Measurements from ENCODE around the gene SNTA1. TPM values are rescaled to one million over a fixed set of nuclear protein-coding genes. Genes with fewer than 3 reads are reported as not detected.
A peak's percentile ranks its signal among the peaks of the same experiment; 100 is the strongest.

The SNTA1 gene
- total and polyA plus RNA-seq, 9 of the 15 experiments (the other 6 are each of a cell fraction or from before 2014, with no cell fraction given), result 1.2 to 40.8 (median 20.3) TPM

GRCh38 chr20:33407251-33407650 is 36.3 kb downstream of the SNTA1 start:
- in situ Hi-C loops (cut with MboI) (no loop called here), intact Hi-C loops (cut with micrococcal nuclease) (no loop called here)
- no peak for DNase-seq (ENCODE audit: extremely low read depth in 1 of 4, low spot score in 3 of 4)
- Histone ChIP-seq H3K27me3 (ENCODE audit: control insufficient read depth in 2 of 2, insufficient read depth in 2 of 2, low read length in 2 of 2) (no peaks in the 10 kb centered on the region), H3K4me1 (replicated peaks in 1 of 2; ENCODE audit: control insufficient read depth in 2 of 2, insufficient read depth in 2 of 2, low read length in 2 of 2) (peaks cover 6 to 11% of the 10 kb centered on the region in 2 experiments; a peak in 3 of 5 replicates), H3K9me3 (replicated peaks; ENCODE audit: control insufficient read depth, insufficient read depth, low read depth, low read length) (no peaks in the 10 kb centered on the region), H4K20me1 (replicated peaks; ENCODE audit: control insufficient read depth, insufficient read depth, low read length) (no peaks in the 10 kb centered on the region), H3K4me2 (ENCODE audit: insufficient read depth, low read length) (no peak overlapping the region), H3K79me2 (ENCODE audit: control insufficient read depth, insufficient read depth, low read length) (peaks cover 10% of the 10 kb centered on the region; the same call in 2 of the 3 replicates), H3K9ac (ENCODE audit: insufficient read depth in 1 of 2, low read depth in 2 of 2, low read length in 2 of 2) (no peak overlapping the region), H3K27ac (ENCODE audit: extremely low read depth, low read depth, low read length) (no peak overlapping the region), H3K36me3 (ENCODE audit: control insufficient read depth, insufficient read depth, low read length) (peaks cover 52% of the 10 kb centered on the region), H3K9me1 (ENCODE audit: control insufficient read depth, insufficient read depth, low read length) (no peaks in the 10 kb centered on the region), H2AFZ (ENCODE audit: low read depth, low read length) (no peak overlapping the region), H3K4me3 (no peak overlapping the region)
- FAIRE-seq, result no peak
- TF ChIP-seq MCM7 (IDR thresholded peaks at IDR 0.05) (no peak), CGGBP1 (CRISPR knock-in tag; IDR thresholded peaks at IDR 0.05) (no peak), YBX1 (IDR thresholded peaks at IDR 0.05) (no peak), ZNF174 (CRISPR knock-in tag; IDR thresholded peaks at IDR 0.05) (no peak), PRDM10 (IDR thresholded peaks at IDR 0.05; ENCODE audit: partially characterized antibody) (peak; percentile 21), HIVEP1 (CRISPR knock-in tag; IDR thresholded peaks at IDR 0.05) (no peak)
- WGBS (ENCODE audit: insufficient coverage, low coverage, missing lambda C conversion rate), result 67% methylated on average over 1 of the region's 1 CpG
- POLR2A ChIA-PET, result interaction anchor here (0.6 to 1.0 kb wide), 2 partner anchors 8 to 910 kb away, joined by 3 to 5 read pairs; no protein-coding TSS in a partner anchor
- CTCF ChIA-PET (ENCODE audit: low intra/inter-chr PET ratio), result no interaction called here
- BruUV-seq (replicated peaks), result no TSS peak
- ATAC-seq, result no peak
